ENCODE measurements around the gene PLPP3. TPM values are rescaled to one million over a fixed set of nuclear protein-coding genes. Genes with fewer than 3 reads are reported as not detected.

Gene PLPP3
- polyA plus RNA-seq, 1 of the 3 experiments (the other 2 are of a cell fraction) = 32.2 TPM

- no peak for TF ChIP-seq TEAD4 (IDR thresholded peaks at IDR 0.05; ENCODE audit: borderline replicate concordance, insufficient read depth)
Observed at GRCh38 chr1:56452027-56453011, 127.0 kb downstream of the PLPP3 start (continued).

- no peak overlapping the region for H3K9ac ChIP-seq
- ChIA-PET CTCF (no interaction called here), POLR2A (no interaction called here)
- H2AFZ ChIP-seq (ENCODE audit: low read depth) = no peak overlapping the region
- H3K9me3 ChIP-seq = no peaks in the 10 kb centered on the region
- H3K79me2 ChIP-seq (ENCODE audit: insufficient read depth) = no peaks in the 10 kb centered on the region
- no peak overlapping the region for H3K4me3 ChIP-seq (ENCODE audit: low read depth in 2 of 2, low read length in 1 of 2)
- H3K9me2 ChIP-seq = no peaks in the 10 kb centered on the region
- no peaks in the 10 kb centered on the region for H3K36me3 ChIP-seq (replicated peaks in 1 of 2; ENCODE audit: control insufficient read depth in 1 of 2, insufficient read depth in 2 of 2, low read length in 1 of 2)
- H3K27ac ChIP-seq (ENCODE audit: low read depth in 2 of 2, low read length in 1 of 2) = peak overlapping the region in 1 of 2 experiments; percentile 93; a peak in 1 of 4 replicates
- H3K27me3 ChIP-seq (ENCODE audit: insufficient read depth) = no peaks in the 10 kb centered on the region
- DNase-seq = no peak
- no peak overlapping the region for H3K4me2 ChIP-seq
- no peak for TF ChIP-seq JUND (IDR thresholded peaks at IDR 0.05)
- TF ChIP-seq SIN3A (IDR thresholded peaks at IDR 0.05; ENCODE audit: borderline replicate concordance, low read depth, low read length) = no peak
- no peak for TF ChIP-seq TCF12 (IDR thresholded peaks at IDR 0.05)
- no peak for TF ChIP-seq EZH2phosphoT487 (IDR thresholded peaks at IDR 0.05; ENCODE audit: borderline replicate concordance, low read depth)
- no peak for TF ChIP-seq TAF1 (IDR thresholded peaks at IDR 0.05; ENCODE audit: borderline replicate concordance, low read depth, low read length)
- no peak for TF ChIP-seq CHD2 (IDR thresholded peaks at IDR 0.05; ENCODE audit: low read length, partially characterized antibody)
- no peak for TF ChIP-seq RCOR1 (IDR thresholded peaks at IDR 0.05; ENCODE audit: low read length)
- no peak for TF ChIP-seq TEAD4 (IDR thresholded peaks at IDR 0.05; ENCODE audit: borderline replicate concordance, insufficient read depth)
- TF ChIP-seq NRF1 (IDR thresholded peaks at IDR 0.05; ENCODE audit: low read depth, low read length) = no peak
- TF ChIP-seq NFIC (IDR thresholded peaks at IDR 0.05; ENCODE audit: borderline replicate concordance) = no peak
- TF ChIP-seq REST (IDR thresholded peaks at IDR 0.05; ENCODE audit: low read depth, low read length) = no peak
- TF ChIP-seq ELF1 (IDR thresholded peaks at IDR 0.05) = no peak
- no peak for TF ChIP-seq RFX5 (IDR thresholded peaks at IDR 0.05; ENCODE audit: low read length)
- TF ChIP-seq GABPA (IDR thresholded peaks at IDR 0.05; ENCODE audit: low read depth) = no peak
- H4K20me1 ChIP-seq (ENCODE audit: insufficient read depth) = no peaks in the 10 kb centered on the region
- 80% methylated on average over 5 of the region's 5 CpGs for WGBS (ENCODE audit: low lambda C conversion rate)
- peaks cover 3% of the 10 kb centered on the region for H3F3A ChIP-seq (replicated peaks; ENCODE audit: insufficient read depth)
- peaks cover 0 to 36% of the 10 kb centered on the region in 2 experiments; a peak in 3 of 4 replicates for H3K4me1 ChIP-seq (ENCODE audit: control insufficient read depth in 1 of 2, insufficient read depth in 2 of 2, low read depth in 1 of 2, low read length in 1 of 2)
Observed at GRCh38 chr1:56451491-56451890, 127.9 kb downstream of the PLPP3 start.

All from SK-N-SH (cell line).